Measurements from ENCODE around the gene PLK3.

GRCh38 chr1:44787506-44787905 lies 12.7 kb upstream of the PLK3 start:
- TF ChIP-seq, protein P1, sequence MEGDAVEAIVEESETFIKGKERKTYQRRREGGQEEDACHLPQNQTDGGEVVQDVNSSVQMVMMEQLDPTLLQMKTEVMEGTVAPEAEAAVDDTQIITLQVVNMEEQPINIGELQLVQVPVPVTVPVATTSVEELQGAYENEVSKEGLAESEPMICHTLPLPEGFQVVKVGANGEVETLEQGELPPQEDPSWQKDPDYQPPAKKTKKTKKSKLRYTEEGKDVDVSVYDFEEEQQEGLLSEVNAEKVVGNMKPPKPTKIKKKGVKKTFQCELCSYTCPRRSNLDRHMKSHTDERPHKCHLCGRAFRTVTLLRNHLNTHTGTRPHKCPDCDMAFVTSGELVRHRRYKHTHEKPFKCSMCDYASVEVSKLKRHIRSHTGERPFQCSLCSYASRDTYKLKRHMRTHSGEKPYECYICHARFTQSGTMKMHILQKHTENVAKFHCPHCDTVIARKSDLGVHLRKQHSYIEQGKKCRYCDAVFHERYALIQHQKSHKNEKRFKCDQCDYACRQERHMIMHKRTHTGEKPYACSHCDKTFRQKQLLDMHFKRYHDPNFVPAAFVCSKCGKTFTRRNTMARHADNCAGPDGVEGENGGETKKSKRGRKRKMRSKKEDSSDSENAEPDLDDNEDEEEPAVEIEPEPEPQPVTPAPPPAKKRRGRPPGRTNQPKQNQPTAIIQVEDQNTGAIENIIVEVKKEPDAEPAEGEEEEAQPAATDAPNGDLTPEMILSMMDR (conservative IDR thresholded peaks at IDR 0.05; ENCODE audit: low read length), result no peak
- no peak for TF ChIP-seq EZH2phosphoT487 (IDR thresholded peaks at IDR 0.05; ENCODE audit: borderline replicate concordance, low read depth, low read length)
